Stimulated activated CD8-positive, alpha-beta memory T cell treated with anti-CD3 and anti-CD28 coated beads, Interleukin-2, amount 100 ng/mL, for 1 hour (primary cell): ENCODE data around the gene SSTR5.

Experiments used
- DNase-seq, 2 donors: peaks; one replicate each; pipeline ENCODE4 v3.0.0-alpha.2; 2020; ENCODE audit warnings: low read depth in 2 of 2

Gene SSTR5

GRCh38 chr16:1039762-1040161 lies 32.8 kb upstream of the SSTR5 start:
- DNase-seq, result no peak

- DNase-seq, result no peak
These were observed 32.2 kb upstream of the SSTR5 start for GRCh38 chr16:1040346-1040745.

- DNase-seq, result no peak
These were observed 30.4 kb upstream of the SSTR5 start for GRCh38 chr16:1042049-1042744.

- no peak for DNase-seq
These were observed 29.7 kb upstream of the SSTR5 start for GRCh38 chr16:1042866-1043265.

- no peak for DNase-seq
These were observed 28.6 kb upstream of the SSTR5 start for GRCh38 chr16:1043881-1044451.

GRCh38 chr16:1044460-1045309 lies 27.9 kb upstream of the SSTR5 start:
- DNase-seq, result no peak

GRCh38 chr16:1045310-1045992 lies 27.1 kb upstream of the SSTR5 start:
- no peak for DNase-seq

- no peak for DNase-seq
These were observed 26.3 kb upstream of the SSTR5 start for GRCh38 chr16:1045993-1046911.

- no peak for DNase-seq
These were observed 25.4 kb upstream of the SSTR5 start for GRCh38 chr16:1047123-1047522.

GRCh38 chr16:1047801-1048200 lies 24.7 kb upstream of the SSTR5 start:
- DNase-seq, result no peak

GRCh38 chr16:1048442-1049112 lies 24.0 kb upstream of the SSTR5 start:
- no peak for DNase-seq

GRCh38 chr16:1049113-1049975 lies 23.2 kb upstream of the SSTR5 start:
- DNase-seq, result no peak

GRCh38 chr16:1049976-1050247 lies 22.6 kb upstream of the SSTR5 start:
- DNase-seq, result no peak

- DNase-seq, result no peak
These were observed 22.0 kb upstream of the SSTR5 start for GRCh38 chr16:1050516-1050915.

GRCh38 chr16:1050921-1051320 lies 21.6 kb upstream of the SSTR5 start:
- DNase-seq, result no peak

- DNase-seq, result no peak
These were observed 21.1 kb upstream of the SSTR5 start for GRCh38 chr16:1051446-1051845.

GRCh38 chr16:1052721-1053120 lies 19.8 kb upstream of the SSTR5 start:
- DNase-seq, result no peak

GRCh38 chr16:1053121-1053521 lies 19.4 kb upstream of the SSTR5 start:
- DNase-seq, result no peak

GRCh38 chr16:1053700-1054368 lies 18.7 kb upstream of the SSTR5 start:
- DNase-seq, result no peak
